IMR-90 (cell line): Measurements from ENCODE around the gene PRLR.

Source experiments
- MXI1 ChIP-seq: IDR thresholded peaks from 2 replicates; pipeline ENCODE4 v1.6.1; 2012; ENCODE audit warnings: low read depth, mild to moderate bottlenecking, low read length, moderate library complexity, borderline replicate concordance
- POLR2A ChIP-seq: IDR thresholded peaks from 2 replicates; pipeline ENCODE4 v1.6.1; 2012; ENCODE audit warnings: mild to moderate bottlenecking, low read depth, low read length
- USF2 ChIP-seq: fragments of 150-350 bp; IDR thresholded peaks from 2 replicates; pipeline ENCODE4 v1.6.1; 2017; ENCODE audit warnings: mild to moderate bottlenecking, antibody characterized with exemption, low read length, low read depth
- TF ChIP-seq, protein P1 (sequence below): conservative IDR thresholded peaks from 2 replicates; pipeline ENCODE4 v1.5.1; 2012; ENCODE audit warnings: mild to moderate bottlenecking, low read depth, low read length, improper control_type of control experiment

GRCh38 chr5:35182910-35183535, 47.3 kb downstream of the PRLR start:
- no peak for TF ChIP-seq POLR2A
- TF ChIP-seq USF2 = no peak
- TF ChIP-seq, protein P1, sequence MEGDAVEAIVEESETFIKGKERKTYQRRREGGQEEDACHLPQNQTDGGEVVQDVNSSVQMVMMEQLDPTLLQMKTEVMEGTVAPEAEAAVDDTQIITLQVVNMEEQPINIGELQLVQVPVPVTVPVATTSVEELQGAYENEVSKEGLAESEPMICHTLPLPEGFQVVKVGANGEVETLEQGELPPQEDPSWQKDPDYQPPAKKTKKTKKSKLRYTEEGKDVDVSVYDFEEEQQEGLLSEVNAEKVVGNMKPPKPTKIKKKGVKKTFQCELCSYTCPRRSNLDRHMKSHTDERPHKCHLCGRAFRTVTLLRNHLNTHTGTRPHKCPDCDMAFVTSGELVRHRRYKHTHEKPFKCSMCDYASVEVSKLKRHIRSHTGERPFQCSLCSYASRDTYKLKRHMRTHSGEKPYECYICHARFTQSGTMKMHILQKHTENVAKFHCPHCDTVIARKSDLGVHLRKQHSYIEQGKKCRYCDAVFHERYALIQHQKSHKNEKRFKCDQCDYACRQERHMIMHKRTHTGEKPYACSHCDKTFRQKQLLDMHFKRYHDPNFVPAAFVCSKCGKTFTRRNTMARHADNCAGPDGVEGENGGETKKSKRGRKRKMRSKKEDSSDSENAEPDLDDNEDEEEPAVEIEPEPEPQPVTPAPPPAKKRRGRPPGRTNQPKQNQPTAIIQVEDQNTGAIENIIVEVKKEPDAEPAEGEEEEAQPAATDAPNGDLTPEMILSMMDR = peak; percentile 75
- no peak for TF ChIP-seq MXI1
